Stomach (tissue), 4 donors: ENCODE measurements around the gene PSTPIP2.

Experiments used
- EP300 ChIP-seq: sonication (generic); formaldehyde crosslinking; IDR thresholded peaks from one replicate; pipeline ENCODE4 v1.6.1; 2017; ENCODE audit warnings: antibody characterized with exemption
- POLR2A ChIP-seq, 4 donors: fragments of 450-650 bp; IDR thresholded peaks; one replicate each; pipeline ENCODE4 v1.6.1; 2016; ENCODE audit warnings: antibody characterized with exemption in 4 of 4, control low read depth in 2 of 4, mild to moderate bottlenecking in 1 of 4, moderate library complexity in 1 of 4
- POLR2AphosphoS5 ChIP-seq, 3 donors: sonication (generic); formaldehyde crosslinking; IDR thresholded peaks; one replicate each; pipeline ENCODE4 v1.6.1; 2016; ENCODE audit warnings: antibody characterized with exemption in 3 of 3
- TF ChIP-seq, protein P1 (sequence below), 7 experiments: fragments of 450-650 bp in 4 of 7; fragments of 200-600 bp in 3 of 7; sonication (generic) in 3 of 7; IDR thresholded peaks; one replicate each; pipeline ENCODE4 v1.5.1; 2016 to 2019; ENCODE audit warnings: antibody characterized with exemption in 7 of 7, control low read depth in 2 of 7, mild to moderate bottlenecking in 1 of 7

DNA sequence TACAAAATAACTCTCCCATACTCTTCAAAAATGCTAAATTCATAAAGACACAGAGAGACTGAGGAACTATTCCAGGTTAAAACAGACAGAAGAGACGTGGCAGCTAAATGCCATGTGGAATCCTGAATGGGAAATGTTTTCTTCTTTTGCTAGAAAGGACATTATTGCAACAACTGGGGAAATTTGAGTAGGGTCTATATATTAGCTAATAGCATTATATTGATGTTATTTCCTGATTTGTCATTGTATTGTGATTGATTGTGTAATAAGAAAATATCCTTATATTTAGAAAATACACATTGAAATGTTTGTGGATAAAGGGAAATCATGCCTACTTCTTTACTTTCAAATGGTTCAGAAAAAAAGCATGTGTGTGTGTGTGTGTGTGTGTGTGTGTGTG is 23.4 kb downstream of the PSTPIP2 start:
- TF ChIP-seq POLR2A (IDR thresholded peaks at IDR 0.05) (no peak), POLR2AphosphoS5 (IDR thresholded peaks at IDR 0.05) (no peak), EP300 (no peak)
- TF ChIP-seq, protein P1, sequence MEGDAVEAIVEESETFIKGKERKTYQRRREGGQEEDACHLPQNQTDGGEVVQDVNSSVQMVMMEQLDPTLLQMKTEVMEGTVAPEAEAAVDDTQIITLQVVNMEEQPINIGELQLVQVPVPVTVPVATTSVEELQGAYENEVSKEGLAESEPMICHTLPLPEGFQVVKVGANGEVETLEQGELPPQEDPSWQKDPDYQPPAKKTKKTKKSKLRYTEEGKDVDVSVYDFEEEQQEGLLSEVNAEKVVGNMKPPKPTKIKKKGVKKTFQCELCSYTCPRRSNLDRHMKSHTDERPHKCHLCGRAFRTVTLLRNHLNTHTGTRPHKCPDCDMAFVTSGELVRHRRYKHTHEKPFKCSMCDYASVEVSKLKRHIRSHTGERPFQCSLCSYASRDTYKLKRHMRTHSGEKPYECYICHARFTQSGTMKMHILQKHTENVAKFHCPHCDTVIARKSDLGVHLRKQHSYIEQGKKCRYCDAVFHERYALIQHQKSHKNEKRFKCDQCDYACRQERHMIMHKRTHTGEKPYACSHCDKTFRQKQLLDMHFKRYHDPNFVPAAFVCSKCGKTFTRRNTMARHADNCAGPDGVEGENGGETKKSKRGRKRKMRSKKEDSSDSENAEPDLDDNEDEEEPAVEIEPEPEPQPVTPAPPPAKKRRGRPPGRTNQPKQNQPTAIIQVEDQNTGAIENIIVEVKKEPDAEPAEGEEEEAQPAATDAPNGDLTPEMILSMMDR (IDR thresholded peaks at IDR 0.05), result no peak
